ENCODE data around the gene GAREM1.

GRCh38 chr18:32469691-32470459, 807 bp downstream of the GAREM1 start:
- no peak for TF ChIP-seq POLR2A (IDR thresholded peaks at IDR 0.05)
- TF ChIP-seq, protein P1, sequence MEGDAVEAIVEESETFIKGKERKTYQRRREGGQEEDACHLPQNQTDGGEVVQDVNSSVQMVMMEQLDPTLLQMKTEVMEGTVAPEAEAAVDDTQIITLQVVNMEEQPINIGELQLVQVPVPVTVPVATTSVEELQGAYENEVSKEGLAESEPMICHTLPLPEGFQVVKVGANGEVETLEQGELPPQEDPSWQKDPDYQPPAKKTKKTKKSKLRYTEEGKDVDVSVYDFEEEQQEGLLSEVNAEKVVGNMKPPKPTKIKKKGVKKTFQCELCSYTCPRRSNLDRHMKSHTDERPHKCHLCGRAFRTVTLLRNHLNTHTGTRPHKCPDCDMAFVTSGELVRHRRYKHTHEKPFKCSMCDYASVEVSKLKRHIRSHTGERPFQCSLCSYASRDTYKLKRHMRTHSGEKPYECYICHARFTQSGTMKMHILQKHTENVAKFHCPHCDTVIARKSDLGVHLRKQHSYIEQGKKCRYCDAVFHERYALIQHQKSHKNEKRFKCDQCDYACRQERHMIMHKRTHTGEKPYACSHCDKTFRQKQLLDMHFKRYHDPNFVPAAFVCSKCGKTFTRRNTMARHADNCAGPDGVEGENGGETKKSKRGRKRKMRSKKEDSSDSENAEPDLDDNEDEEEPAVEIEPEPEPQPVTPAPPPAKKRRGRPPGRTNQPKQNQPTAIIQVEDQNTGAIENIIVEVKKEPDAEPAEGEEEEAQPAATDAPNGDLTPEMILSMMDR (IDR thresholded peaks at IDR 0.05), result no peak
